Erythroblast (primary cell): Measurements from ENCODE around the gene RHOBTB3.

ENCODE experiments used
- DNase-seq, 2 experiments: peaks; one replicate each; lab custom pipeline; 2025; lab: John Stamatoyannopoulos, UW
- GATA1 ChIP-seq: IDR thresholded peaks from 2 replicates; pipeline ENCODE4 v1.6.1; 2011; ENCODE audit warnings: low read depth, mild to moderate bottlenecking, control low read depth, low read length, moderate library complexity
- POLR2A ChIP-seq: IDR thresholded peaks from 2 replicates; pipeline ENCODE4 v1.6.1; 2011; ENCODE audit warnings: mild to moderate bottlenecking, low read length

Gene RHOBTB3

DNA sequence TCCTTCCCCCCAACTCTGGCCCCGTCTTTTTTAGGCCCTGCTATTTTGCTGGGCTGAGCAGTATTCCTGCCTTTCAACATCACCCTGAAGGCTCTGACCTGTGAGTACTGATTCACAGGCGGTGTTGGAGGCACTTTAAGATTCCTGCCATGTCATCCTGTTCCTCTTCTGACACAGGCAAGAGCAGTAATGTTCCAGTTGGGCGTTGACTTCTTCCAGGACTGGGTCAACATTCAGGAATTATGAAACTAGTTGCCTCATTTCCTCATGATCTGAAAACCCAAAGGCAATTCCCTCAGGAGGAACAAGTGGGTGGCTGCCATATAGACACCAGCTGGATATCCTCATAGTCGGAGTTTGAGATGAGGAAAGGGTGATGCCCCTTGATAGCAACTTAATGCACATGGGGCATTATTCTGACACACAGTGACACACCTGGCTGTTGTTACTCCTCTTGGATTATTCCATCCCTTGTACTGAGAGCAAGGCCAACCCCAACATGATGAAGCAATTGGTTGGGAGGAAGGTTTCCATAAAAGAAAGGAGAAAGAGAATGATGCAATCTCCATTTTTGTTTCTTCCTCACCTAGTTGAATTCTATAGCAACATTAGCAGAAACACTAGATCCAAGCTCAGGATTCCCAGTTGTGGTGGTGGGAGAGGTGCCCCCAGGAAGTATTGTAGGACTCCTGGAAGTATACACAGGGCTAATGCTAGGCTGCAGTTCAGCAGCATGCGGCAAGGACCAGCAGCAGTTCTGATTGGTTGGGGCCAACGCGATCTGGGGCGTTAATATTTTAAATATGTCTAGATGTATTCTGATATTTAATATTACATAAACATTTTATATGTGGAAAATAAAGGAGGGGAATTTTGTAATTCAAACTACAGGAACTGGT, 111.0 kb downstream of the RHOBTB3 start:
- TF ChIP-seq POLR2A (no peak), GATA1 (no peak)
- no peak for DNase-seq

DNA sequence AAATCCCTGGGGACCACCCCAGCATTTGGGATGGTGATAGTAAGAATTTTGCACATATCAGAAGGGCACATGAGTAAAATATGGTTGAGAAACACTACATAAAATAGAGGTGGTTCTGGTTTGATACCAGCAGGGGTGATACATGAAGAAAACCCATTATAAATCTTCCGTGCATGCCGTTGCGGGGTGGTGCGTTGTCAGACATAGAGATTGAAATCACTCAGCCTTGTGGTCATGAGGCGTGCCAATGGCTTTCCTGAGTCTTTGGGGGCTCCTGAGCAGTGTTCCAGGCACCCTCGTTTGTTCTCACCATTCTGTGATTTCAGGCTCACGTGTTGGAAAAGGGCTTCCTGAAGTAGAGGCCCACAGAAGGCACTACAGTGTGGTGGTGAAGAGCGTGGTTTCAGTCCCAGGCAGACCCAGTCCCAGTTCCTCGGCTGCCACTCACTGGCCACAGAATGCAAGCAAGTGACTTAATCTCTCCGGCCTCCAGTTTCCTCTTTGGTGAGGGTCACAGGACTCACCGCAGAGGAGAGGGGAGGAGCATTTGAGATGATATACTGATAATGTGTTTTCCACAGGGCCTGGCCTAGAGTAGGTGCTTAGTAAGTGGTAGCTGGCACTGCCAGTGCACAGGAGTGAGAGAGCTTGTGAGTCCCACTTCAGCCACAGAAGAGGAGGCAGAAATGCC, 111.9 kb downstream of the RHOBTB3 start:
- DNase-seq = peak; percentile 79 to 85
- TF ChIP-seq GATA1 (no peak), POLR2A (peak; percentile 30)

DNA sequence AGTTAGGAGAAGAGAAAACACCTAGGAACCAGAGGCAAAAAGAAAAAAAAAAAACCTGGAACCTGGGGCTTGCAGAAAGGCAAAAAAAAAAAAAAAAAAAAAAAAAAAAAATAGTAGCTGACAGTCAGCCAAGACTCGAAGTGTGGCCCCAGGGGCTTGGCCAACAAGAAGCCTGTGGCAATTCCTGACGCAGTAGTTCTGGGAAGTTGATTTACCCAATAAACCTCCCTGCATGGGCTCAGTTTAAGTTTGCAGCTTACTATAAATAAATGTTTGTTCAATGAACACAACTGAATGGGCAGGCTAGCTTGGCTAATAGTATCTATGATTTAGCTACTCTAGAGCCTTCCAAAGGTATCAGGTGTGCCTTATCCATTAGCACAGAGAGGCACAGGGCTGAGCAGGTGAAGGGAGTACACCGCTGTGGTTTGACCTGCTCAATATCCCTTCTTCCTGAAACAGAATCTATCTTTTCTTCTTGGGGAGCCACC, 112.6 kb downstream of the RHOBTB3 start:
- DNase-seq = no peak
- TF ChIP-seq POLR2A = no peak
- TF ChIP-seq GATA1 = no peak

DNA sequence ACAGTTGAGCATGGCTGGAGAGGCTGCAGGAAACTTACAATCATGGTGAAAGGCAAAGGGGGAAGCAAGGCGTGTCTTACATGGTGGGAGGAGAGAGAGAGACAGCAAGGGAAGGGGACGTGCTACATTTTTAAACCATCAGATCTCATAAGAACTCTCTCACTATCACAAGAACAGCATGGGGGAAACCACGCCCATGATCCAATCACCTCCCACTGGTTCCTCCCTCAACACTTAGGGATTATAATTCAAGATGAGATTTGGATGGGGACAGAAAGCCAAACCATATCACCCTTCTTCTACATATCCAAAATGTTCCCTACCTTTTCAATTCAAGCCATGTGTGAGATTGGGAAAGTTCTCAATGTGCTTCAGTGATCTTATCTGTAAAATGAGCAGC, 114.3 kb downstream of the RHOBTB3 start:
- peak in 1 of 2 experiments; percentile 54 for DNase-seq
- TF ChIP-seq POLR2A (no peak), GATA1 (no peak)
